Heart right ventricle (tissue), 16 donors: ENCODE results near the gene PI4KB. TPM values are rescaled to one million over a fixed set of nuclear protein-coding genes. Genes with fewer than 3 reads are reported as not detected.

Experiments used
- ATAC-seq, 8 donors: fragments of 200-7000 bp; cut with Tn5 transposase; one replicate each; pipeline ENCODE4 v1.9.1; 2020; ENCODE audit warnings: mild to moderate bottlenecking in 8 of 8, moderate library complexity in 8 of 8, moderate number of reproducible peaks in 1 of 8
- DNase-seq, 2 donors: peaks; one replicate each; pipeline ENCODE4 v3.0.0-alpha.2; 2020
- H3K27ac ChIP-seq, 10 donors: fragments of 200-600 bp; sonication (generic) in 2 of 10; one replicate each; pipeline versions ENCODE4 v1.5.0 to v1.8.0; 2020 to 2022; ENCODE audit warnings: mild to moderate bottlenecking in 3 of 10
- H3K27me3 ChIP-seq, 7 donors: fragments of 200-600 bp; one replicate each; pipeline ENCODE4 v1.8.0; 2021 to 2022; ENCODE audit warnings: mild to moderate bottlenecking in 2 of 7
- H3K36me3 ChIP-seq, 9 donors: fragments of 200-600 bp; sonication (generic) in 1 of 9; one replicate each; pipeline versions ENCODE4 v1.5.0 to v1.8.0; 2020 to 2022; ENCODE audit warnings: mild to moderate bottlenecking in 2 of 9
- H3K4me1 ChIP-seq, 9 donors: fragments of 200-600 bp; sonication (generic) in 1 of 9; one replicate each; pipeline versions ENCODE4 v1.5.0 to v1.8.0; 2020 to 2022; ENCODE audit warnings: mild to moderate bottlenecking in 4 of 9
- H3K4me3 ChIP-seq, 10 donors: fragments of 200-600 bp; sonication (generic) in 2 of 10; one replicate each; pipeline versions ENCODE4 v1.5.0 to v1.8.0; 2020 to 2022; ENCODE audit warnings: mild to moderate bottlenecking in 7 of 10, moderate library complexity in 2 of 10
- H3K9me3 ChIP-seq, 11 donors: fragments of 200-600 bp in 10 of 11; sonication (generic) in 2 of 11; one replicate each; pipeline versions ENCODE4 v1.5.0 to v1.8.0; 2013 to 2022; ENCODE audit warnings: mild to moderate bottlenecking in 2 of 11, control low read depth in 1 of 11, moderate library complexity in 1 of 11
- CTCF ChIP-seq, 9 donors: fragments of 200-600 bp; sonication (generic) in 2 of 9; IDR thresholded peaks; one replicate each; pipeline versions ENCODE4 v1.5.0 to v1.8.0; 2021 to 2022; ENCODE audit warnings: antibody characterized with exemption in 9 of 9, mild to moderate bottlenecking in 5 of 9, moderate library complexity in 1 of 9
- WGBS, 2 donors: extraction: QIAGEN DNeasy Blood & Tissue Kit; methylation state at CpG; one replicate each; pipeline ENCODE4 v1.1.7; 2013; ENCODE audit warnings: inconsistent platforms in 1 of 2; 5-methylcytosine and 5-hydroxymethylcytosine counted together
- intact Hi-C, 10 donors: fragments of 100-400 bp; cut with DNase I; formaldehyde crosslinking; loops; one replicate each; pipeline versions ENCODE4 v1.11.1 to v1.14.2; 2022
- polyA plus RNA-seq, 2 donors: library from polyadenylated mRNA; stranded (reverse); fragments of 200-250 nt; gene quantifications; one replicate each; pipeline ENCODE4 v1.2.3, GENCODE V29; 2013
- total RNA-seq, 10 donors: library from RNA; stranded (reverse); fragmentation: NEBNext Ultra II Directional in 3 of 10; extraction: Animal tissue kit (Norgen Biotek cat#: 25700) in 3 of 10; gene quantifications; one replicate each; pipeline versions ENCODE4 v1.2.1 to v1.2.4, GENCODE V29; 2021 to 2023
- donor health status: Arrhythmogenic right ventricular cardiomyopathy.
- donor health status: ischemic (EF 13 %, LVEDD 7.1; RV severe dilation, severe dysfunction).
- donor health status: healthy with polysubstance abuse.
- donor health status: DM: no; HTN: yes; CAD: no.
- donor health status: DM: no; HTN: no; CAD: no.
- donor health status: ischemic (EF 25% LVEDD 6.9; RV normal size, moderate dysfunction).
- donor health status: ischemic (EF 25% LVEDD 5.7; RV mildly dilated, moderate dysfunction).
- donor health status: healthy.
- donor health status: DM: yes; HTN: yes; CAD: no.
- donor health status: Ischemic cardiomyopathy.
- donor health status: ischemic (EF 35%, LVEDD 5.7; RV mildly dilated, moderate dysfunction).
- donor health status: nonischemic (EF 11% LVEDD 7.7; RV severe dilation, severe dysfunction).
- donor health status: DM: yes; HTN: yes; CAD: no.
- donor health status: PGD.
- donor health status: ischemic (EF 29% LVEDD 5.4; RV normal size, mild dysfunction).
- donor health status: nonischemic (EF 23%, LVEDD 6.1; RV moderate dilation, normal function).

Gene PI4KB
- total and polyA plus RNA-seq, 12 donors: 17.6 to 52.1 (median 40.2) TPM

GRCh38 chr1:151371370-151372057 is 44.3 kb upstream of the PI4KB start:
- H3K27me3 ChIP-seq: no peaks in the 10 kb centered on the region
- H3K27ac ChIP-seq: peak overlapping the region; percentile 28 to 89 (median 84)
- H3K4me1 ChIP-seq: peaks cover 21 to 62% (median 55%) of the 10 kb centered on the region in 9 donors
- no peaks in the 10 kb centered on the region for H3K9me3 ChIP-seq
- no peak for TF ChIP-seq CTCF (IDR thresholded peaks at IDR 0.05)
- peak; percentile 49 to 67 for DNase-seq
- peaks cover 0 to 15% (median under 1%) of the 10 kb centered on the region in 9 donors for H3K36me3 ChIP-seq
- peak; percentile 30 to 82 (median 67) for ATAC-seq
- 19 to 21% methylated on average over 9 of the region's 9 CpGs for WGBS, 2 donors
- intact Hi-C loops: loop anchor here in 1 of 10 donors (1.0 kb wide), 1 partner anchor 24 kb away; the partner anchor contains the start of gene RFX5
- H3K4me3 ChIP-seq: peak overlapping the region in 9 of 10 donors; percentile 21 to 64 (median 58)

- peaks cover 0 to 26% (median 9%) of the 10 kb centered on the region in 9 donors for H3K36me3 ChIP-seq
- WGBS, 2 donors: 44 to 47% methylated on average over 6 of the region's 6 CpGs
- ATAC-seq: peak in 7 of 8 donors; percentile 5 to 40 (median 31)
- no peaks in the 10 kb centered on the region for H3K9me3 ChIP-seq
- peak; percentile 69 for DNase-seq
- H3K4me1 ChIP-seq: peaks cover 21 to 62% (median 55%) of the 10 kb centered on the region in 9 donors
- H3K4me3 ChIP-seq: peak overlapping the region in 5 of 10 donors; percentile 8 to 58 (median 17)
- intact Hi-C loops: no loop called here
- peak overlapping the region in 9 of 10 donors; percentile 43 to 89 (median 84) for H3K27ac ChIP-seq
- no peak for TF ChIP-seq CTCF (IDR thresholded peaks at IDR 0.05)
- H3K27me3 ChIP-seq: no peaks in the 10 kb centered on the region
Observed at GRCh38 chr1:151370211-151370911, 43.1 kb upstream of the PI4KB start.

- Histone ChIP-seq H3K27me3 (no peaks in the 10 kb centered on the region), H3K36me3 (peaks cover 0 to 34% (median 16%) of the 10 kb centered on the region in 9 donors), H3K9me3 (no peaks in the 10 kb centered on the region), H3K27ac (peak overlapping the region in 8 of 10 donors; percentile 26 to 89 (median 76)), H3K4me1 (peaks cover 21 to 62% (median 55%) of the 10 kb centered on the region in 9 donors), H3K4me3 (peak overlapping the region in 4 of 10 donors; percentile 10 to 27 (median 14))
- TF ChIP-seq CTCF (IDR thresholded peaks at IDR 0.05): no peak
- no peak for DNase-seq
- no peak for ATAC-seq
- intact Hi-C loops: no loop called here
- 73 to 81% methylated on average over 15 of the region's 15 CpGs for WGBS, 2 donors
Observed at GRCh38 chr1:151369621-151370048, 42.4 kb upstream of the PI4KB start.

- peaks cover 0 to 37% (median 18%) of the 10 kb centered on the region in 9 donors for H3K36me3 ChIP-seq
- no peaks in the 10 kb centered on the region for H3K9me3 ChIP-seq
- ATAC-seq (no peak), DNase-seq (no peak)
- no peaks in the 10 kb centered on the region for H3K27me3 ChIP-seq
- 88 to 93% methylated on average over 7 of the region's 7 CpGs for WGBS, 2 donors
- H3K4me3 ChIP-seq: peak overlapping the region in 1 of 10 donors; percentile 17
- H3K4me1 ChIP-seq: peaks cover 21 to 62% (median 55%) of the 10 kb centered on the region in 9 donors
- H3K27ac ChIP-seq: peak overlapping the region in 6 of 10 donors; percentile 26 to 89 (median 80)
- TF ChIP-seq CTCF (IDR thresholded peaks at IDR 0.05): no peak
- intact Hi-C loops: no loop called here
Observed at GRCh38 chr1:151369302-151369610, 42.0 kb upstream of the PI4KB start.
